HCT116 (cell line): ENCODE data around the gene CDKAL1. TPM values are rescaled to one million over a fixed set of nuclear protein-coding genes. Genes with fewer than 3 reads are reported as not detected.

Source experiments
- ATAC-seq: fragments of 200-7000 bp; cut with Tn5 transposase; 2 replicates; pipeline ENCODE4 v1.9.1; 2020; ENCODE audit warnings: mild to moderate bottlenecking, moderate library complexity
- BruUV-seq: library from RNA; stranded (reverse); fragments of 400-500 nt; replicated peaks from 2 replicates; lab custom pipeline; 2021; lab: Mats Ljungman, UMichigan
- CTCF ChIA-PET: fragments of 300-600 bp; sonication (Branson Sonifier 250); formaldehyde crosslinking; loops from one replicate; lab custom pipeline; 2021; ENCODE audit warnings: antibody characterized with exemption; lab: Charles Lee
- POLR2A ChIA-PET: fragments of 300-600, 350-600 bp; sonication (Branson Sonifier 250); formaldehyde crosslinking; loops from one replicate; lab custom pipeline; 2021; ENCODE audit warnings: antibody characterized with exemption; lab: Charles Lee
- RAD21 ChIA-PET, 2 experiments: fragments of 300-600 bp; sonication (Branson Sonifier 250); formaldehyde crosslinking; loops; one replicate each; lab custom pipeline; 2023; ENCODE audit warnings: low total read pairs in 2 of 2; ENCODE audit not compliant: uncharacterized antibody in 2 of 2, unreplicated experiment in 2 of 2, low non-redundant PET in 1 of 2; lab: Charles Lee
- DNase-seq: peaks from one replicate; pipeline ENCODE4 v3.0.0-alpha.2; 2010; ENCODE audit warnings: low read depth, low spot score
- H2AFZ ChIP-seq: fragments of 200-600 bp; shearing (Covaris generic), sonication (generic); 2 replicates; pipeline ENCODE4 v1.6.1; 2017; ENCODE audit warnings: low read depth, mixed run types, mixed read lengths, antibody characterized with exemption, low read length; ENCODE audit not compliant: poor library complexity, severe bottlenecking
- H3K27ac ChIP-seq: 2 replicates; pipeline ENCODE4 v1.5.1; 2012; ENCODE audit warnings: low read depth, low read length
- H3K27me3 ChIP-seq: fragments of 200-600 bp; sonication (generic); 2 replicates; pipeline ENCODE4 v1.6.1; 2016; ENCODE audit warnings: mixed run types, low read length, mixed read lengths; ENCODE audit not compliant: insufficient read depth
- H3K36me3 ChIP-seq, 2 experiments: fragments of 200-500 bp in 1 of 2; fragments of 200-600 bp in 1 of 2; sonication (Bioruptor generic) in 1 of 2; sonication (generic) in 1 of 2; 2 replicates each; pipeline versions ENCODE4 v1.5.1 to v1.6.1; 2014 to 2016; ENCODE audit warnings: low read length in 2 of 2, inconsistent platforms in 1 of 2, mixed read lengths in 1 of 2, mixed run types in 1 of 2; ENCODE audit not compliant: insufficient read depth in 2 of 2, control insufficient read depth in 1 of 2
- H3K4me1 ChIP-seq, 2 experiments: fragments of 200-600 bp in 1 of 2; sonication (generic) in 1 of 2; 2 replicates each; pipeline versions ENCODE4 v1.5.1 to v1.6.1; 2012 to 2017; ENCODE audit warnings: low read length in 2 of 2, inconsistent platforms in 1 of 2, mild to moderate bottlenecking in 1 of 2, mixed read lengths in 1 of 2, mixed run types in 1 of 2, moderate library complexity in 1 of 2; ENCODE audit not compliant: insufficient read depth in 2 of 2, control insufficient read depth in 1 of 2
- H3K4me2 ChIP-seq: fragments of 200-600 bp; sonication (generic); 2 replicates; pipeline ENCODE4 v1.6.1; 2017; ENCODE audit warnings: mixed run types, low read length, mixed read lengths
- H3K4me3 ChIP-seq, 2 experiments: fragments of 200-600 bp in 1 of 2; sonication (generic) in 1 of 2; replicated peaks in 1 of 2; 2 replicates each; pipeline ENCODE4 v1.5.1; 2011 to 2016; ENCODE audit warnings: low read length in 2 of 2, control low read depth in 1 of 2, low read depth in 1 of 2, mild to moderate bottlenecking in 1 of 2, mixed read lengths in 1 of 2, mixed run types in 1 of 2
- H3K79me2 ChIP-seq: fragments of 200-600 bp; sonication (generic); 2 replicates; pipeline ENCODE4 v1.6.1; 2017; ENCODE audit warnings: mild to moderate bottlenecking, mixed run types, low read length, moderate library complexity, mixed read lengths; ENCODE audit not compliant: insufficient read depth
- H3K9ac ChIP-seq: fragments of 200-600 bp; sonication (generic); 2 replicates; pipeline ENCODE4 v1.6.1; 2016; ENCODE audit warnings: low read length, mixed read lengths
- H3K9me2 ChIP-seq: fragments of 200-600 bp; sonication (generic), shearing (Covaris generic); 2 replicates; pipeline ENCODE4 v1.6.1; 2017; ENCODE audit warnings: mixed run types, mild to moderate bottlenecking, moderate library complexity; ENCODE audit not compliant: insufficient read depth
- H3K9me3 ChIP-seq, 2 experiments: fragments of 200-500 bp in 1 of 2; fragments of 200-600 bp in 1 of 2; sonication (Bioruptor generic) in 1 of 2; sonication (generic) in 1 of 2; 2 replicates each; pipeline ENCODE4 v1.6.1; 2014 to 2017; ENCODE audit warnings: low read length in 2 of 2, mixed read lengths in 2 of 2, inconsistent platforms in 1 of 2, low read depth in 1 of 2, mild to moderate bottlenecking in 1 of 2, mixed run types in 1 of 2, moderate library complexity in 1 of 2; ENCODE audit not compliant: control insufficient read depth in 1 of 2, insufficient read depth in 1 of 2
- H4K20me1 ChIP-seq: fragments of 200-600 bp; sonication (generic), shearing (Covaris generic); 2 replicates; pipeline ENCODE4 v1.6.1; 2017; ENCODE audit warnings: mixed run types, mild to moderate bottlenecking, moderate library complexity; ENCODE audit not compliant: insufficient read depth
- CEBPB ChIP-seq: IDR thresholded peaks from 2 replicates; pipeline ENCODE4 v1.6.1; 2012; ENCODE audit warnings: low read depth
- EGR1 ChIP-seq: IDR thresholded peaks from 2 replicates; pipeline ENCODE4 v1.6.1; 2012; ENCODE audit warnings: low read depth
- EZH2 ChIP-seq: fragments of 200-600 bp; sonication (generic); IDR thresholded peaks from 2 replicates; pipeline ENCODE4 v1.6.1; 2017; ENCODE audit warnings: antibody characterized with exemption, mixed run types
- EZH2phosphoT487 ChIP-seq: fragments of 200-600 bp; IDR thresholded peaks from 2 replicates; pipeline ENCODE4 v1.6.1; 2018; ENCODE audit warnings: antibody characterized with exemption, borderline replicate concordance
- RAD21 ChIP-seq: IDR thresholded peaks from 2 replicates; pipeline ENCODE4 v1.6.1; 2012; ENCODE audit warnings: low read depth, mild to moderate bottlenecking
- ZFX ChIP-seq: fragments of 450-650 bp; IDR thresholded peaks from 2 replicates; pipeline ENCODE4 v1.6.1; 2017
- intact Hi-C: fragments of 100-400 bp; cut with micrococcal nuclease; formaldehyde crosslinking; loops from 2 replicates; pipeline ENCODE4 v1.10.0; 2022
- total RNA-seq: library from RNA; stranded (reverse); gene quantifications from one replicate; pipeline ENCODE4 v1.2.1, GENCODE V29; 2021; ENCODE audit not compliant: unreplicated experiment
- TF ChIP-seq, protein P1 (sequence below): IDR thresholded peaks from 2 replicates; pipeline ENCODE4 v1.6.1; 2012

The CDKAL1 gene
- total RNA-seq, 1 experiment from 2014 or later = 14.9 TPM

DNA sequence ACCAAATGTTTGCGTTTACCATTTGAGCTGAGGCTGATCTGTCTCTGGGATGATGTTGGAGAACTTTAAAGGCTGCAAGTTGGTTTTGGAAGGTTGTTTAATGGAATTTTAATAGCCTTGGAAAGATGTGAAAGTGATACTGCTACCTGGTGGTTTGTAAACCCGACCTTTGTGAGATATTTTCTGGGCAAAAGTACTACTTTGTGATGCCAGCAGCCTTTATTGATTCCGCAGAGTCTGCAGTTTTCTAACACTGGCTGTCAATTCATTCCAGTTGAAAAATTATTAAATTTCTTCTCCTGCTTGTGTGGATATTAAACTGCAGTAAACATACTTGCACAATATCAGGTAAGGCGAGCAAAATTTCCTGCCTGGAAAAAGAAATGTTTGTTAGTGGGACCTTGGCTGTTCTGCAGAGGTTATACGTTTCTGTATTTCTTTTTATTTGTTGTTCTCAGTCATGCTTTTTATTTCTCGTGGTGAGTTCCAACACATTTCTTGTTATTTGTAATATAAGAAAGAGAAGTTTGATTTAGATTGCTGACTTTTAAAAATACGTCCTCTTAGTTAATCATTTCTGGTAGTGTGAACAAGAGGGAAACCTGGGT, 322.5 kb downstream of the CDKAL1 start:
- RAD21 ChIA-PET = no interaction called here
- no peaks in the 10 kb centered on the region for H3K9me2 ChIP-seq
- H3K4me3 ChIP-seq = no peak overlapping the region
- H2AFZ ChIP-seq = no peak overlapping the region
- no peaks in the 10 kb centered on the region for H4K20me1 ChIP-seq
- no TSS peak for BruUV-seq
- H3K79me2 ChIP-seq = no peaks in the 10 kb centered on the region
- no peak overlapping the region for H3K9ac ChIP-seq
- POLR2A ChIA-PET = no interaction called here
- DNase-seq (no peak), ATAC-seq (no peak)
- TF ChIP-seq RAD21 (no peak), ZFX (no peak)
- TF ChIP-seq, protein P1, sequence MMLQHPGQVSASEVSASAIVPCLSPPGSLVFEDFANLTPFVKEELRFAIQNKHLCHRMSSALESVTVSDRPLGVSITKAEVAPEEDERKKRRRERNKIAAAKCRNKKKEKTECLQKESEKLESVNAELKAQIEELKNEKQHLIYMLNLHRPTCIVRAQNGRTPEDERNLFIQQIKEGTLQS = no peak
- CTCF ChIA-PET = no interaction called here
- H3K4me1 ChIP-seq = no peaks in the 10 kb centered on the region
- no peak overlapping the region for H3K4me2 ChIP-seq
- H3K36me3 ChIP-seq = no peaks in the 10 kb centered on the region
- H3K27me3 ChIP-seq = no peaks in the 10 kb centered on the region
- H3K27ac ChIP-seq = no peak overlapping the region
- no peaks in the 10 kb centered on the region for H3K9me3 ChIP-seq
- intact Hi-C loops = no loop called here

DNA sequence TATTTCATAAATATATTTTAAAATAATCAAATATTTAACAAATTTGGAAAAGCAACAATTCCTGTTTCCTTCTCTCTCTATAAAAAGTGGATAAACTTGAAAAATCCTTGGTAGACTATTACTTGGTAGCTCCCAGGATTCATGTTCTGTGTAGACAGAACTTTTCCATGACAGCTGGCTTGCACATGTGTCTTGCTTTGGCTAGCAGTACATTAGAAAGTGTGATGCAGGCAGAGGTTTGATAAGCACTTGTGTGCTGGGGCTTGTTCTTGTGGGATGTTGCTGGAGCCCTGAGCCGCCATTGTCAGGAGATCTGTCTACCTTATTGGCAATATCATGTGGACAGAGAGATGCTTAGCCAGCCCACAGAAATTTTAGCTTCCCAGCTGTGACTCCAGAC, 327.2 kb downstream of the CDKAL1 start:
- H4K20me1 ChIP-seq = no peaks in the 10 kb centered on the region
- no peaks in the 10 kb centered on the region for H3K79me2 ChIP-seq
- TF ChIP-seq EZH2phosphoT487 (no peak), CEBPB (no peak), EGR1 (no peak), EZH2 (no peak)
- TF ChIP-seq, all 23 proteins: peak for 0
- ChIA-PET RAD21 (no interaction called here), CTCF (no interaction called here), POLR2A (no interaction called here)
- DNase-seq (no peak), ATAC-seq (no peak)
- Histone ChIP-seq H3K9ac (no peak overlapping the region), H3K36me3 (no peaks in the 10 kb centered on the region), H3K4me1 (no peaks in the 10 kb centered on the region), H2AFZ (no peak overlapping the region), H3K9me2 (no peaks in the 10 kb centered on the region), H3K4me3 (no peak overlapping the region), H3K9me3 (no peaks in the 10 kb centered on the region), H3K27me3 (no peaks in the 10 kb centered on the region), H3K4me2 (no peak overlapping the region), H3K27ac (no peak overlapping the region)
- intact Hi-C loops = no loop called here
- BruUV-seq = no TSS peak
